ENCODE data around the gene TMEM179B.
A peak's percentile ranks its signal among the peaks of the same experiment; 100 is the strongest.

TMEM179B gene

DNA sequence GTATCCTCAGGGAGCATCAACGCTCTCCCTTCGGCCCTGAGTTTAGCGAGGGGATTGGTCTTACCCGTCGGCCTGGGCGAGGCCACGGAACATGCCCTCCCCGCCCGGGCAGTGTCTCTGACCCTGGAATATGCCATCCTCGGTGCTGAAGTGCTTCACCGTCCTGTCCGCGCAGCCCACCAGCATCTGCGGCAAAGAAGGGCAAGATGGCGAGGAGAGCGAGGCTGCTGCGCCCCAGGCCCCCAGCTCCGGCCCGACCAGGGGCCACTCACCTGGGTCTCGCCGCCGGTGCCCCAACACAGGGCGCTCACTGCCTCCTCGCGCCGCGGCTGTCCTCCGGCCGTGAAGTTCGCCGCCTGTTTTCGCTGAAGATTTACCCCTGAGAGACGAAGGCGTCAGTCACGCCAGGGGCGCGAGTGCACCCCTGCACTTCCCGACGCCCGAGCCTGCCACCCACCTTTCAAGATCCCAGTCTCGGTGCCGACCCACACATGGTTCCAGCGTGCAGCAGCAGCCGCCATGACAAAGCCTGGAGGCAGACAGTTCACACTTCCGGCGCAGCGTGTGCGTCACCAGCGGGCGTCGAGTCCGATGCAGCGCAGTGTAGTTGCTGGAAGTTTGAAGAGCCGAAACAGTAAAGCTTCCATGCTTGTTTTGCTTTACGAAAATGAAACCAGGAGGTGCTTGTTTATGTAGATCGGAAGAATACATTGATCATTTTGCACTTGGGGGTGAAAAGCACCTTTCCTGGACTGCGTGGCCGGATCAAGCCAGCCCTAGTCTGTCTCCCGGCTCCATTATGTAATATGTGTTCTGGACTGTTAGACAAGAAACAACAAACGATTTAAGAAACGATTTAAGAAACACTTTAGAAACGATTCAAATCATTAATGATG, 52.1 kb downstream of the TMEM179B start, which contains the start of gene WDR74:
Gene WDR74, minus strand, starts transcription at position 541 of the 896 bp plus-strand sequence. Its CDS starts 20 bp downstream, at position 521.
- peak; percentile 91 for DNase-seq
